Measurements from ENCODE around the gene SCNN1G.
A peak's percentile ranks its signal among the peaks of the same experiment; 100 is the strongest.
"Not testable (repeated sequence)": the region's sequence is repeated elsewhere in the genome, so short reads cannot be mapped to it uniquely, and the experiment has no call there.

The SCNN1G gene, protein sequence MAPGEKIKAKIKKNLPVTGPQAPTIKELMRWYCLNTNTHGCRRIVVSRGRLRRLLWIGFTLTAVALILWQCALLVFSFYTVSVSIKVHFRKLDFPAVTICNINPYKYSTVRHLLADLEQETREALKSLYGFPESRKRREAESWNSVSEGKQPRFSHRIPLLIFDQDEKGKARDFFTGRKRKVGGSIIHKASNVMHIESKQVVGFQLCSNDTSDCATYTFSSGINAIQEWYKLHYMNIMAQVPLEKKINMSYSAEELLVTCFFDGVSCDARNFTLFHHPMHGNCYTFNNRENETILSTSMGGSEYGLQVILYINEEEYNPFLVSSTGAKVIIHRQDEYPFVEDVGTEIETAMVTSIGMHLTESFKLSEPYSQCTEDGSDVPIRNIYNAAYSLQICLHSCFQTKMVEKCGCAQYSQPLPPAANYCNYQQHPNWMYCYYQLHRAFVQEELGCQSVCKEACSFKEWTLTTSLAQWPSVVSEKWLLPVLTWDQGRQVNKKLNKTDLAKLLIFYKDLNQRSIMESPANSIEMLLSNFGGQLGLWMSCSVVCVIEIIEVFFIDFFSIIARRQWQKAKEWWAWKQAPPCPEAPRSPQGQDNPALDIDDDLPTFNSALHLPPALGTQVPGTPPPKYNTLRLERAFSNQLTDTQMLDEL

GRCh38 chr16:23182679-23183542 lies at the start of gene SCNN1G:
SCNN1G (plus strand) TSS chr16:23182745; CDS start chr16:23186272, 3,527 bp downstream.
- DNase-seq = no peak

- DNase-seq = no peak
These were observed 49.6 kb upstream of the SCNN1G start for GRCh38 chr16:23132775-23133463.

GRCh38 chr16:23134274-23134673 lies 48.3 kb upstream of the SCNN1G start:
- DNase-seq = no peak

DNA sequence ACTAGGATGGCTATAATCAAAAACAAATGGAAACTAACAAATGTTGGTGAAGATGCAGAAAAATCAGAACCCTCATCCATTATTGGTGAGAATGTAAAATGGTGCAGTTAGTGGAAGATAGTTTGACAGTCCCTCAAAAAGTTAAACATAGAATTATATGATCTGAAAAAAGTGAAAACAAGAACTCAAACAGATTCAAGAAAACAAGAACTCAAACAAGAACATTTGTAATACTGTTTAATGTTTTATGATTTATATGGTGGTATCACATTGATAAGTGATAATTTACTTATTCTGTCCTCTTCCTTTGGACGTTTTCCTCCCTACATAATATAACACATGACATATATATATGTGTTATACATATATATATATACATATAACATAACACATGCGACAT lies 45.3 kb upstream of the SCNN1G start:
- DNase-seq = no peak

DNA sequence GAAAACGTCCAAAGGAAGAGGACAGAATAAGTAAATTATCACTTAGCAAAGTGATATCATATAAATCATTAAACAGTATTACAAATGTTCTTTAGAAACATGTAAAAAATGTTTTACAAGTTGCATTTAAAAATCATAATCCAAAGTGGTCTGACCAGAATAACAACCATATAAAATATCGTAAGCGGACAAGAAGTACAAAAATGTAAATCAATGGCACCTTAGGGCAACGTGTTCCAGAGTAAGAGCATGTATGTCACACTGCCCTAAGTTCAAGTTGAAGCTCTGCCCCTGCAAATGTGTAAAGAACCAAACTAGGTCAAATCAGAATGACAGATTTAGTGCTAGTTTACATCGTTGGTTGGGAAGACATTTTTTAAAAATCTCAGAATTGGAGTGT lies 44.7 kb upstream of the SCNN1G start:
- DNase-seq = no peak

GRCh38 chr16:23140107-23140506 lies 42.4 kb upstream of the SCNN1G start:
- DNase-seq = no peak

DNA sequence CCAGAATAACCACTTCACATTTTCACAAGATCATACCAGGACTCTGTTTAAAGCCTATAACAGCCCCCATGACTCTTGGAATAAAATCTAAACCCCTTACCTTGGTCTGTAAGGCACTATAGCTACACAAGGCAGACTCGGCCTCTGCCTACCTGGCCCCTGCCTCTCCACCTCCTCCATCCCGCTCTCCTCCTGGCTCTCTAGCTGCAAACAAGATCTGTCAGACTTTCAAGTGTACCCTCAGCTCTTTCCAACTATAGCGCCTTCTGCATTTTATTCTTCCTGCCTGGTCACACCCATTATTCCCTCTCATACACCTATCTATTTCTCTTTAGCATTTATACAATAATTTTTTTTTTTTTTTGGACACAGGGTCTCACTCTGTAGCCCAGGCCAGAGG lies 41.5 kb upstream of the SCNN1G start:
- no peak for DNase-seq

DNA sequence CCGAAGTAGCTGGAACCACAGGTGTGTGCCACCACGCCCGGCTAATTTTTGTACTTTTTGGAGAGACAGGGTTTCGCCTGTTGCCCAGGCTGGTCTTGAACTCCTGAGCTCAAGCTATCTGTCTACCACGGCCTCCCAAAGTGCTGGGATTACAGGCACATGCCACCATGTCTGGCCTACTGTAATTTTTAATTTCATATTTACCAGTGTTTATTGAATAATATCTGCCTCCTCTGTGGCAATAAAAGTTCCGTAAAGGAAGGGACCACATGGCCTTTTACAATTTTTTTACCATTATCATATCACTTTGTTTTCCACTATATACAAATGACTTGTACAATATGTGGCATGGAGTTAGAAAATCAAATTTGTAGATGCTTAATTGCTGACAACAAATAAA lies 41.0 kb upstream of the SCNN1G start:
- no peak for DNase-seq

- no peak for DNase-seq
These were observed 40.4 kb upstream of the SCNN1G start for GRCh38 chr16:23141959-23142740.

GRCh38 chr16:23143391-23143790 lies 39.2 kb upstream of the SCNN1G start:
- DNase-seq = no peak

DNA sequence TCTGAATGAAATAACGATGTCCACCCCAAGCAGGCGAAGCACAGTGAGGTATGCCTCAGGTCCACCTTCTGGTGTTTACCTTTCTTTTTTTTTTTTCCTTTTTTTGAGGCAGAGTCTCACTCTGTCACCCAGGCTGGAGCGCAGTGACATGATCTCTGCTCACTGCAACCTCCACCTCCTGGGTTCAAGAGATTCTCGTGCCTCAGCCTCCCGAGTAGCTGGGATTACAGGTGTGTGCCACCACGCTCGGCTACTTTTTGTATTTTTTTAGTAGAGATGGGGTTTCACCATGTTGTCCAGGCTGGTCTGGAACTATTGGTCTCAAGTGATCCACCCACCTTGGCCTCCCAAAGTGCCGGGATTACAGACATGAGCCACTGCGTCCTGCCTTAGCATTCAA lies 38.2 kb upstream of the SCNN1G start:
- DNase-seq = not testable (repeated sequence)

- no peak for DNase-seq
These were observed 37.4 kb upstream of the SCNN1G start for GRCh38 chr16:23145186-23145585.

GRCh38 chr16:23145608-23146007 lies 36.9 kb upstream of the SCNN1G start:
- no peak for DNase-seq

- DNase-seq = no peak
These were observed 35.5 kb upstream of the SCNN1G start for GRCh38 chr16:23146877-23147601.

- DNase-seq = no peak
These were observed 34.9 kb upstream of the SCNN1G start for GRCh38 chr16:23147666-23148065.

DNA sequence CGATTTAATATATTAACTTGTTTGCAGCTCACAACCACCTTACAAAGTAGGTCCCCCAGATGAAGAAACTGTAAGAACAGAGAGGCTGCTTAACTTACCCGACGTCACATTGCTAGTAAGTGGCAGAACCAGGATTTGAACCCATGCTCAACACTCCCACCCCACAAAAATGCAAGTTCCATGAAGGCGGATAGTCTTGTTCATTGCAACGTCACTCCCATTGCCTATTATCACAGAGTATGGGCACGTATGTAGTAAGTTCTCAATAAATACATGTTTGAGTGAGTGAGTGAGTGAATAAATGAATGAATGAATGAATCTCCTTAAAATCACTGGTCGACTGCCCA lies 34.4 kb upstream of the SCNN1G start:
- no peak for DNase-seq

- DNase-seq = no peak
These were observed 33.9 kb upstream of the SCNN1G start for GRCh38 chr16:23148513-23149266.

DNA sequence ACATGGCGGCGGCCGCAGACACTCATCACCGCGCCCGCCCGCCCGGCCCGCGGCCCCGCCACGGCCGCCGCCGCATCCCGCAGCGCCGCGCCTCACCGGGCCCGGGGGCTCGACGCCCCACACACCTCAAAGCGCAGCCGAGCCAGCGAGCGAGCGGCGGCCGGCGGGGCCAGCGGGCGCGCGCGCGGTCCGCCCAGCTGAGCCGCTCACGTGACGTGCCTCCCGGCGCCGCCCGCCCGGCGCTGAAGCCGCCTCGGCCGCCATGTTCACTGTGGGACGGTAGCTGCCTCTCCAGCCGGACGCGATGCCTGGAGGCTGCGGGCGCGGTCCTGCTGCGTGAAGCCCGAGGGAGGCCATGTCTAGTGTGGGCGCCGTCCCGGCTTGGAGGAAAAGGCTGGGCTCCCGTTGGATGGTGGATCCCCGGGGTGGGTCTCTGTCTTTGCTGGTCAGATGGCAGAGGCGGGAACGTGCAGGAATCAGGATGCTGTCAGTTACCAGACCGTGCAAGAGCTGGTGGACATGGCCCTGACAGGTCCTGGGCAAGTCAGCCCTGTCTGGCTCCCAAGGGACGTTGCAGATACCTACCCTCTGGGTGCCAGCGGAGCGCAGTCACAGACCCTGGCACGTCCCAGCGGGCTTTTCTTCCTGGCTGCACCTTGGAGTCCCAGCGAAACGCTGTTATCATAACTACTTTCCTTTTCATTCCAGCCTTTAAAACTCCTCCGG lies 33.1 kb upstream of the SCNN1G start, which contains the start of gene USP31:
TSS of gene USP31 (minus strand) at position 186 of the 726 bp plus-strand sequence. CDS start at position 4, 182 bp downstream.
- DNase-seq = peak; percentile 87

DNA sequence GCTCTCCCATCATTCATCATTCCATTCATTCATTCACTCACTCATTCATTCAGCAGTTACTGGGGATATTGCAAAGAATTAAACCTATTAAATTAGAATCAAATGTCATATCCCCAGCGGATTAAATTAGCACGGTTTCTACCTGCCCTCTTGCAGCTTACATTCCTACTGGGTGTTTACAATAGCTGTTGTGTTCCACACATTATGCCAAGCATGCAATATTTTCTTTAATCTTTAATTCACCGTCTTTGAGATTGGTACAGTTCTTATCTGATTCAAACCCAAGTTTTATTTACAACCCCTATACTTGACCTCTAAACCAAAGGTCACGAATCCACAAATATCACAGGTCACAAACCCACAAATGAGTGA lies 32.6 kb upstream of the SCNN1G start:
- DNase-seq = no peak
